Measurements from ENCODE around the gene PPP5C. TPM values are rescaled to one million over a fixed set of nuclear protein-coding genes. Genes with fewer than 3 reads are reported as not detected.

Gene PPP5C
- total and polyA plus RNA-seq, 11 donors = 64.9 to 115 (median 77.1) TPM

- DNase-seq (no peak), ATAC-seq (no peak)
- intact Hi-C loops (cut with DNase I) = no loop called here
- Histone ChIP-seq H3K4me3 (no peak overlapping the region), H3K4me1 (peaks cover 0 to 4% (median 0%) of the 10 kb centered on the region in 12 donors), H3K27me3 (no peaks in the 10 kb centered on the region), H3K27ac (no peak overlapping the region), H3K9me3 (peaks cover 0 to 22% (median 0%) of the 10 kb centered on the region in 12 donors), H3K36me3 (peaks cover 5 to 100% (median 99%) of the 10 kb centered on the region in 9 donors)
- 71 to 83% (median 79%) methylated on average over 3 of the region's 3 CpGs for WGBS, 4 donors
- TF ChIP-seq, protein P1, sequence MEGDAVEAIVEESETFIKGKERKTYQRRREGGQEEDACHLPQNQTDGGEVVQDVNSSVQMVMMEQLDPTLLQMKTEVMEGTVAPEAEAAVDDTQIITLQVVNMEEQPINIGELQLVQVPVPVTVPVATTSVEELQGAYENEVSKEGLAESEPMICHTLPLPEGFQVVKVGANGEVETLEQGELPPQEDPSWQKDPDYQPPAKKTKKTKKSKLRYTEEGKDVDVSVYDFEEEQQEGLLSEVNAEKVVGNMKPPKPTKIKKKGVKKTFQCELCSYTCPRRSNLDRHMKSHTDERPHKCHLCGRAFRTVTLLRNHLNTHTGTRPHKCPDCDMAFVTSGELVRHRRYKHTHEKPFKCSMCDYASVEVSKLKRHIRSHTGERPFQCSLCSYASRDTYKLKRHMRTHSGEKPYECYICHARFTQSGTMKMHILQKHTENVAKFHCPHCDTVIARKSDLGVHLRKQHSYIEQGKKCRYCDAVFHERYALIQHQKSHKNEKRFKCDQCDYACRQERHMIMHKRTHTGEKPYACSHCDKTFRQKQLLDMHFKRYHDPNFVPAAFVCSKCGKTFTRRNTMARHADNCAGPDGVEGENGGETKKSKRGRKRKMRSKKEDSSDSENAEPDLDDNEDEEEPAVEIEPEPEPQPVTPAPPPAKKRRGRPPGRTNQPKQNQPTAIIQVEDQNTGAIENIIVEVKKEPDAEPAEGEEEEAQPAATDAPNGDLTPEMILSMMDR (IDR thresholded peaks at IDR 0.05) = no peak
- no peak for TF ChIP-seq POLR2A (IDR thresholded peaks at IDR 0.05)
Measured at GRCh38 chr19:46324277-46324676, 22.6 kb upstream of the PPP5C start.

DNA sequence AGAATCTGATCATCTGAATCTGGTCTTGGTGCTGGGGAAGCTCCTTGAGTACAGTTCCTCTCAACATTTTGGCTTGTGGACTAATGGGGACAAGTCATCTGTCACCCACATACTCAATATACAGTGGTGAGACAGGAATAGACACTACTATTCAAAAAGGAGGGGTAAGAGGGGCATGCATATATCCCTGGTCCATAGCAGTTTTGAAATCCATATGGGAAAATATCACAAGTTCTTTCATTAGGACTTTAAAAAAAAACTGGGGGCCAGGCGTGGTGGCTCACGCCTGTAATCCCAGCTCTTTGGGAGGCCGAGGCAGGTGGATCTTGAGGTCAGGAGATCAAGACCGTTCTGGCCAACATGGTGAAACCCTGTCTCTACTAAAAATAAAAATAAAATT is 20.3 kb upstream of the PPP5C start:
- Histone ChIP-seq H3K27me3 (no peaks in the 10 kb centered on the region), H3K4me3 (no peak overlapping the region), H3K4me1 (peaks cover 0 to 4% (median 0%) of the 10 kb centered on the region in 12 donors), H3K36me3 (peaks cover 5 to 100% (median 95%) of the 10 kb centered on the region in 9 donors), H3K27ac (no peak overlapping the region), H3K9me3 (peaks cover 0 to 22% (median 0%) of the 10 kb centered on the region in 12 donors)
- intact Hi-C loops (cut with DNase I) = no loop called here
- TF ChIP-seq POLR2A (IDR thresholded peaks at IDR 0.05) = no peak
- TF ChIP-seq, protein P1 (IDR thresholded peaks at IDR 0.05) = no peak
- WGBS, 4 donors = 94 to 97% (median 96%) methylated on average over 4 of the region's 4 CpGs
- no peak for ATAC-seq
- DNase-seq = no peak

- no peak overlapping the region for H3K4me3 ChIP-seq
- H3K27me3 ChIP-seq = no peaks in the 10 kb centered on the region
- intact Hi-C loops (cut with DNase I) = loop anchor here in 1 of 10 donors (2.0 kb wide), 1 partner anchor 23 kb away; no protein-coding TSS in a partner anchor
- ATAC-seq (no peak), DNase-seq (no peak)
- no peak overlapping the region for H3K27ac ChIP-seq
- no peak for TF ChIP-seq POLR2A (IDR thresholded peaks at IDR 0.05)
- TF ChIP-seq, protein P1 (IDR thresholded peaks at IDR 0.05) = no peak
- H3K4me1 ChIP-seq = peaks cover 0 to 4% (median 0%) of the 10 kb centered on the region in 12 donors
- peaks cover 5 to 100% (median 95%) of the 10 kb centered on the region in 9 donors for H3K36me3 ChIP-seq
- WGBS, 4 donors = 83 to 100% (median 90%) methylated on average over 2 of the region's 2 CpGs
- H3K9me3 ChIP-seq = peaks cover 0 to 22% (median 0%) of the 10 kb centered on the region in 12 donors
Measured at GRCh38 chr19:46328079-46328478, 18.8 kb upstream of the PPP5C start.

- TF ChIP-seq, protein P1 (IDR thresholded peaks at IDR 0.05) = no peak
- no peak for TF ChIP-seq POLR2A (IDR thresholded peaks at IDR 0.05)
- WGBS, 4 donors = 94 to 97% (median 95%) methylated on average over 2 of the region's 2 CpGs
- H3K9me3 ChIP-seq = peaks cover 0 to 22% (median 0%) of the 10 kb centered on the region in 12 donors
- H3K27me3 ChIP-seq = no peaks in the 10 kb centered on the region
- H3K36me3 ChIP-seq = peaks cover 4 to 99% (median 84%) of the 10 kb centered on the region in 9 donors
- ATAC-seq = no peak
- intact Hi-C loops (cut with DNase I) = no loop called here
- H3K27ac ChIP-seq = no peak overlapping the region
- peaks cover 0 to 4% (median 0%) of the 10 kb centered on the region in 12 donors for H3K4me1 ChIP-seq
- H3K4me3 ChIP-seq = no peak overlapping the region
- no peak for DNase-seq
Measured at GRCh38 chr19:46330319-46330918, 16.5 kb upstream of the PPP5C start.

All from heart left ventricle (tissue), 16 donors.